ENCODE results near the gene TNFSF4. TPM values are rescaled to one million over a fixed set of nuclear protein-coding genes. Genes with fewer than 3 reads are reported as not detected.

The TNFSF4 gene
- total and polyA plus RNA-seq, 2 of the 4 experiments (the other 2 are of a cell fraction), result 13.4 to 19.7 TPM

DNA sequence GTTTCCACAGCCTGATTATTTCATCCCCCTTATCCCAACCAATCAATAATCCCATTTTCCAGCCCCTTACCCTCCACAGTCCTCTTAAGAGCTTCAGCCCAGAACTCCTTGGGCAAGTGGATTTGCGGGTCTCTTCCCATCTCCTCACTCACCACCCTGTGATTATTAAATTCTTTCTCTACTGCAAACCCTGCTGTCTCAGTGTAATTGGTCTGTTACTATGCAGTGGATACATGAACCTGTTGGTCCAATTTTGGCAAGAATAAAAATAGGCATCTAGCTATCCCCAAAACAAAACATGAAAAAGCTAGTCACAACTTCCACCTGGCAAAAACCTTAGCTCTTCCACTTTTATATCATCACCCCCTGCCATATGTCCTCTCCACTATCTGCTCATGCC, 36.2 kb upstream of the TNFSF4 start:
- in situ Hi-C loops (cut with MboI; ENCODE audit: low sequenced_read_pairs), result no loop called here
- no CpG with 5 or more reads among the region's 1 CpG for WGBS, 2 experiments (ENCODE audit: extremely low coverage in 2 of 2, insufficient read length in 1 of 2)
- dilution Hi-C loops (cut with HindIII; ENCODE audit: low sequenced_read_pairs, unreplicated experiment), result no loop called here

More for the DNA sequence above, 36.2 kb upstream of the TNFSF4 start:
- ATAC-seq (ENCODE audit: low read depth) (no peak), DNase-seq (no peak)
- no peak overlapping the region for H2AFZ ChIP-seq (replicated peaks; ENCODE audit: low read length, poor library complexity)
- H4K91ac ChIP-seq (ENCODE audit: insufficient read depth, low read depth, low read length), result no peak overlapping the region
- H2BK120ac ChIP-seq (ENCODE audit: low read depth, low read length), result no peak overlapping the region
- H3K4ac ChIP-seq (ENCODE audit: low read depth, low read length), result no peak overlapping the region
- intact Hi-C loops (cut with micrococcal nuclease), result no loop called here
- no peak overlapping the region for H2BK15ac ChIP-seq (ENCODE audit: low read depth, low read length)
- H3K23ac ChIP-seq (ENCODE audit: low read depth, low read length), result no peak overlapping the region
- no peak overlapping the region for H2AK9ac ChIP-seq (replicated peaks; ENCODE audit: low read depth, low read length, poor library complexity)
- H3K4me2 ChIP-seq (ENCODE audit: low read depth, low read length), result no peak overlapping the region
- no peak overlapping the region for H3K27ac ChIP-seq (ENCODE audit: insufficient read depth, low read length)
- H4K20me1 ChIP-seq (ENCODE audit: insufficient read depth, low read length), result no peaks in the 10 kb centered on the region
- no peak overlapping the region for H4K8ac ChIP-seq (ENCODE audit: low read depth in 2 of 2, low read length in 2 of 2)
- H2AK5ac ChIP-seq (ENCODE audit: low read depth, low read length), result no peak overlapping the region
- no peak overlapping the region for H4K5ac ChIP-seq (ENCODE audit: low read depth, low read length)
- no peak overlapping the region for H3K4me3 ChIP-seq (ENCODE audit: insufficient read depth, low read depth, low read length)
- no peaks in the 10 kb centered on the region for H3K9me1 ChIP-seq (ENCODE audit: insufficient read depth, low read length)
- H2BK20ac ChIP-seq (ENCODE audit: low read depth, low read length), result no peak overlapping the region
- no peaks in the 10 kb centered on the region for H3K36me3 ChIP-seq (ENCODE audit: control insufficient read depth, insufficient read depth, low read length)
- no peak overlapping the region for H3K9ac ChIP-seq (ENCODE audit: low read depth, low read length)
- no peak overlapping the region for H3K18ac ChIP-seq (ENCODE audit: low read depth, low read length)
- no peaks in the 10 kb centered on the region for H3K79me1 ChIP-seq (ENCODE audit: low read depth in 1 of 2, low read length in 2 of 2)
- no peak overlapping the region for H3K56ac ChIP-seq (ENCODE audit: extremely low read depth, insufficient read depth, low read length)
- POLR2A ChIA-PET (ENCODE audit: unreplicated experiment), result no interaction called here
- CTCF ChIA-PET, result interaction anchor here (0.7 kb wide), 1 partner anchor 23 kb away, joined by 3 read pairs; no protein-coding TSS in a partner anchor
- H3K4me1 ChIP-seq (ENCODE audit: control insufficient read depth, insufficient read depth, low read length), result no peaks in the 10 kb centered on the region
- H3K9me3 ChIP-seq (ENCODE audit: control insufficient read depth, insufficient read depth, low read length), result peaks cover 8% of the 10 kb centered on the region
- BruUV-seq (replicated peaks), result no TSS peak
- H3K14ac ChIP-seq (replicated peaks; ENCODE audit: low read depth, low read length), result no peak overlapping the region
- no peaks in the 10 kb centered on the region for H3K27me3 ChIP-seq (ENCODE audit: control insufficient read depth, insufficient read depth, low read length)
- TF ChIP-seq RCOR1 (IDR thresholded peaks at IDR 0.05; ENCODE audit: insufficient replicate concordance, low read length) (no peak), SMC3 (IDR thresholded peaks at IDR 0.05; ENCODE audit: low read depth, low read length) (no peak)
- TF ChIP-seq, protein P1, sequence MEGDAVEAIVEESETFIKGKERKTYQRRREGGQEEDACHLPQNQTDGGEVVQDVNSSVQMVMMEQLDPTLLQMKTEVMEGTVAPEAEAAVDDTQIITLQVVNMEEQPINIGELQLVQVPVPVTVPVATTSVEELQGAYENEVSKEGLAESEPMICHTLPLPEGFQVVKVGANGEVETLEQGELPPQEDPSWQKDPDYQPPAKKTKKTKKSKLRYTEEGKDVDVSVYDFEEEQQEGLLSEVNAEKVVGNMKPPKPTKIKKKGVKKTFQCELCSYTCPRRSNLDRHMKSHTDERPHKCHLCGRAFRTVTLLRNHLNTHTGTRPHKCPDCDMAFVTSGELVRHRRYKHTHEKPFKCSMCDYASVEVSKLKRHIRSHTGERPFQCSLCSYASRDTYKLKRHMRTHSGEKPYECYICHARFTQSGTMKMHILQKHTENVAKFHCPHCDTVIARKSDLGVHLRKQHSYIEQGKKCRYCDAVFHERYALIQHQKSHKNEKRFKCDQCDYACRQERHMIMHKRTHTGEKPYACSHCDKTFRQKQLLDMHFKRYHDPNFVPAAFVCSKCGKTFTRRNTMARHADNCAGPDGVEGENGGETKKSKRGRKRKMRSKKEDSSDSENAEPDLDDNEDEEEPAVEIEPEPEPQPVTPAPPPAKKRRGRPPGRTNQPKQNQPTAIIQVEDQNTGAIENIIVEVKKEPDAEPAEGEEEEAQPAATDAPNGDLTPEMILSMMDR (conservative IDR thresholded peaks at IDR 0.05; ENCODE audit: low read depth, low read length), result no peak
- no peak overlapping the region for H2BK5ac ChIP-seq (ENCODE audit: low read depth, low read length, poor library complexity, severe bottlenecking)
